K562 treated with DMSO at 1 percent for 24 hours (cell line): ENCODE results near the gene HSD17B2. TPM values are rescaled to one million over a fixed set of nuclear protein-coding genes. Genes with fewer than 3 reads are reported as not detected.

Experiments used
- total RNA-seq: library from RNA; unstranded; fragments of 300-600 nt; gene quantifications from 2 replicates; pipeline ENCODE4 v1.2.3, GENCODE V29; 2022; ENCODE audit warnings: low read depth; ENCODE audit not compliant: insufficient read depth

The HSD17B2 gene, protein sequence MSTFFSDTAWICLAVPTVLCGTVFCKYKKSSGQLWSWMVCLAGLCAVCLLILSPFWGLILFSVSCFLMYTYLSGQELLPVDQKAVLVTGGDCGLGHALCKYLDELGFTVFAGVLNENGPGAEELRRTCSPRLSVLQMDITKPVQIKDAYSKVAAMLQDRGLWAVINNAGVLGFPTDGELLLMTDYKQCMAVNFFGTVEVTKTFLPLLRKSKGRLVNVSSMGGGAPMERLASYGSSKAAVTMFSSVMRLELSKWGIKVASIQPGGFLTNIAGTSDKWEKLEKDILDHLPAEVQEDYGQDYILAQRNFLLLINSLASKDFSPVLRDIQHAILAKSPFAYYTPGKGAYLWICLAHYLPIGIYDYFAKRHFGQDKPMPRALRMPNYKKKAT
- total RNA-seq = not detected in 2 replicates

DNA sequence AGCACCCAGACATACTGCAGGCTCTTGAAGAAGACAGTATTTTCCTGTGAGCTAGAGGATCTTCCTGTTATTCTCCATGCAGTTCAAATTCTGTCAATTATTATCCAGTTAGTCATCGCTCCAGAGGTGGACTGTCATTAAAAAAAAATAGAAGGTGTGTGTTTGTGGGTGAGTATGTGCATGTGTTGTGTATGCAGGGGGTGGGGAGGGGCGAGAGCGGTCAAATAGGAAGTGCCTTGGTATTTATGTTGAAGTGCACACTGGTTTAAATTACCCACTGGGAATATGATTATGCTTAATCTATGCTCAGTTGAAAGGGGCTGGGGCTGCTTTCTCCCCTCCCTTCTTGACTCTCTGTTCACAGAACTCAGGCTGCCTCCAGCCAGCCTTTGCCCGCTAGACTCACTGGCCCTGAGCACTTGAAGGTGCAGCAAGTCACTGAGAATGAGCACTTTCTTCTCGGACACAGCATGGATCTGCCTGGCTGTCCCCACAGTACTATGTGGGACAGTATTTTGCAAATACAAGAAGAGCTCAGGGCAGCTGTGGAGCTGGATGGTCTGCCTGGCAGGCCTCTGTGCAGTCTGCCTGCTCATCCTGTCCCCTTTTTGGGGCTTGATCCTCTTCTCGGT is at the start of gene HSD17B2:
Gene HSD17B2 (plus strand): TSS at position 273 of the 632 bp plus-strand sequence. CDS start 172 bp downstream, at position 445.

DNA sequence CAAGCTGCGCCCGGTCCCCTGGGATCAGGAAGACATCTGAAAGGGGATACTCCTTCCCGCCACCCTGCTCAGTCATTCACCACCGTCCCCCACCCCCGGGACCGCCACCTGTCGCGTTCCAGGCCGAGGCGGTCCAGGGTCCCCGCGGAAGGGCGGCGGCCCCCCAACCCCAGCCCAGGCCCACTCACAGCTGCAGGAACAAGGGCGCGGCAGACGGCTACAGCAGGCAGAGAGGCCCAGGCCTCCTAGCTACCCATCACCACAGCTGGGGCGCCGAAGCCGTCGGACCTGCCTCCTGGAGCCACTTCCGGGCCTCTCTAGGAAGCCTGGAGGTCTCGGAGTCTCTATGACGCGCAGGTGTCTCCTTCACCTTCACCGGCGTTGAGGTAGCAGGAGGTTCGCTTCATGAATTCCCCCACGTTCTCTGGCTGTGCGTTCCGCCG is 23.8 kb upstream of the HSD17B2 start, which contains the start of gene SDR42E1:
Gene SDR42E1 (minus strand): TSS at position 272 of the 443 bp plus-strand sequence. CDS start 10,612 bp downstream, outside the sequence.

Other genes starting within 250 kb of the HSD17B2 start
- 1.8 and 2.1 TPM in 2 replicates for gene SDR42E1, start 23.8 kb upstream of the HSD17B2 start, total RNA-seq
- gene MPHOSPH6, start 135.0 kb downstream of the HSD17B2 start, total RNA-seq = 15.8 and 16.4 TPM in 2 replicates